WTC11 (cell line): ENCODE results near the gene AIG1. TPM values are rescaled to one million over a fixed set of nuclear protein-coding genes. Genes with fewer than 3 reads are reported as not detected.

Experiments
- ATAC-seq: fragments of 200-7000 bp; cut with Tn5 transposase; 2 replicates; pipeline ENCODE4 v1.10.0; 2021; ENCODE audit warnings: mild to moderate bottlenecking, moderate library complexity
- CTCF ChIA-PET: fragments of 300-600 bp; sonication (Branson Sonifier 250); formaldehyde crosslinking; loops from one replicate; lab custom pipeline; 2021; ENCODE audit warnings: antibody characterized with exemption; lab: Charles Lee
- POLR2A ChIA-PET: fragments of 350-600 bp; sonication (Branson Sonifier 250); formaldehyde crosslinking; loops from one replicate; lab custom pipeline; 2021; ENCODE audit warnings: antibody characterized with exemption; lab: Charles Lee
- DNase-seq: peaks from one replicate; pipeline ENCODE4 v3.0.0; 2021; ENCODE audit warnings: low spot score
- H3K27ac Mint-ChIP-seq: 2 replicates; pipeline ENCODE4 v1.8.0; 2021; ENCODE audit warnings: mixed read lengths
- H3K27me3 Mint-ChIP-seq: 2 replicates; pipeline ENCODE4 v1.8.0; 2021; ENCODE audit warnings: low read depth, mild to moderate bottlenecking, moderate library complexity, mixed read lengths
- H3K36me3 Mint-ChIP-seq: 2 replicates; pipeline ENCODE4 v1.8.0; 2021; ENCODE audit warnings: mixed read lengths
- H3K4me1 Mint-ChIP-seq: 2 replicates; pipeline ENCODE4 v1.8.0; 2022; ENCODE audit warnings: mixed read lengths
- H3K4me3 Mint-ChIP-seq: 2 replicates; pipeline ENCODE4 v1.8.0; 2021; ENCODE audit warnings: mild to moderate bottlenecking, moderate library complexity, mixed read lengths
- H3K9me3 Mint-ChIP-seq: 2 replicates; pipeline ENCODE4 v1.8.0; 2021; ENCODE audit warnings: mixed read lengths
- ATF1 ChIP-seq: sonication (generic); formaldehyde crosslinking; IDR thresholded peaks from 2 replicates; pipeline ENCODE4 v1.8.1; 2023; ENCODE audit warnings: mild to moderate bottlenecking, moderate library complexity, missing genetic modification reagents
- ETV6 ChIP-seq: sonication (generic); formaldehyde crosslinking; IDR thresholded peaks from 2 replicates; pipeline ENCODE4 v1.8.1; 2022; ENCODE audit warnings: mild to moderate bottlenecking, missing genetic modification reagents
- GRHL2 ChIP-seq: fragments of 250-450 bp; sonication (Bioruptor Pico); IDR thresholded peaks from 2 replicates; pipeline ENCODE4 v1.8.0; 2022; ENCODE audit warnings: mild to moderate bottlenecking, moderate library complexity; ENCODE audit not compliant: insufficient replicate concordance, severe bottlenecking
- IRF2 ChIP-seq: sonication (generic); formaldehyde crosslinking; IDR thresholded peaks from 2 replicates; pipeline ENCODE4 v1.8.0; 2022; ENCODE audit warnings: low read depth, missing genetic modification reagents, borderline replicate concordance
- JUN ChIP-seq: sonication (generic); formaldehyde crosslinking; IDR thresholded peaks from 2 replicates; pipeline ENCODE4 v1.8.0; 2023; ENCODE audit warnings: mild to moderate bottlenecking, missing genetic modification reagents
- TCF7 ChIP-seq: sonication (generic); formaldehyde crosslinking; IDR thresholded peaks from 2 replicates; pipeline ENCODE4 v1.8.0; 2022; ENCODE audit warnings: mild to moderate bottlenecking, low read depth, missing genetic modification reagents, moderate library complexity
- TEAD1 ChIP-seq: sonication (generic); formaldehyde crosslinking; IDR thresholded peaks from 2 replicates; pipeline ENCODE4 v1.8.0; 2022; ENCODE audit warnings: mild to moderate bottlenecking, missing genetic modification reagents
- ZNF232 ChIP-seq: sonication (generic); formaldehyde crosslinking; IDR thresholded peaks from 2 replicates; pipeline ENCODE4 v1.8.0; 2022; ENCODE audit warnings: mild to moderate bottlenecking, missing genetic modification reagents
- total RNA-seq: library from RNA; stranded (reverse); gene quantifications from 3 replicates; pipeline ENCODE4 v1.2.3, GENCODE V29; 2021
- TF ChIP-seq, protein P1 (sequence below): fragments of 200-600 bp; IDR thresholded peaks from 2 replicates; pipeline ENCODE4 v1.8.0; 2022; ENCODE audit warnings: antibody characterized with exemption
- TF ChIP-seq, protein P2 (sequence below): fragments of 250-450 bp; sonication (Bioruptor Pico); IDR thresholded peaks from 2 replicates; pipeline ENCODE4 v2.1.2; 2022; ENCODE audit warnings: mild to moderate bottlenecking, moderate library complexity
- TF ChIP-seq, protein P3 (sequence below): fragments of 250-450 bp; sonication (Bioruptor Pico); IDR thresholded peaks from 2 replicates; pipeline ENCODE4 v1.9.0; 2021; ENCODE audit warnings: mild to moderate bottlenecking, borderline replicate concordance
- TF ChIP-seq, protein P4 (sequence below): sonication (generic); formaldehyde crosslinking; IDR thresholded peaks from 2 replicates; pipeline ENCODE4 v1.8.1; 2022; ENCODE audit warnings: mild to moderate bottlenecking, missing genetic modification reagents, moderate library complexity, borderline replicate concordance
- TF ChIP-seq, protein P5 (sequence below): sonication (generic); formaldehyde crosslinking; conservative IDR thresholded peaks from 2 replicates; pipeline ENCODE4 v1.8.1; 2023; ENCODE audit warnings: mild to moderate bottlenecking, low read depth, missing genetic modification reagents, moderate library complexity
- TF ChIP-seq, protein P6 (sequence below): fragments of 250-450 bp; sonication (Bioruptor Pico); IDR thresholded peaks from 2 replicates; pipeline ENCODE4 v1.9.0; 2021; ENCODE audit warnings: mild to moderate bottlenecking
- TF ChIP-seq, protein P7 (sequence below): sonication (generic); formaldehyde crosslinking; IDR thresholded peaks from 2 replicates; pipeline ENCODE4 v1.8.1; 2022; ENCODE audit warnings: missing genetic modification reagents, borderline replicate concordance
- TF ChIP-seq, protein P8 (sequence below): sonication (generic); formaldehyde crosslinking; IDR thresholded peaks from 2 replicates; pipeline ENCODE4 v1.8.0; 2022; ENCODE audit warnings: mild to moderate bottlenecking, missing genetic modification reagents

The AIG1 gene
- total RNA-seq, 1 experiment from 2014 or later = 38.8 TPM

DNA sequence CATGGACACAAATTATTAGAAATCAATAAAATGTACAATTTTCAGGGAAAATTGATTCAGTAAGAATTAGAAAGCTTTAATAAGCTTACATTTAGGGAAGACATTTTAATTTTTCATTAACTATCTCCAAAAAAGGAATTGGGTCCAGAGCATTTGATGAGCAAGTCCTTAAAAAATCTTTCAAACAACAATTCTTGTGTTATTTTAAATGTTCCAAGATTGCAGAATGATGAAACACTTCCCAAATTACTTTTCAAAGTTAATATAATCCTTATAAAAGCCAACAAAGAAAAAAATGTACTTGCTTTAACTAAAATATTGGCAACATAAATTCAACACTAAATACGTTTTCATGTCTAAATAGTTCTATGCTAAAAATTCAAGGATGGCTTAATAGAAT is 287.8 kb downstream of the AIG1 start:
- CTCF ChIA-PET = no interaction called here
- DNase-seq = no peak
- ATAC-seq = no peak
- H3K4me3 Mint-ChIP-seq = no peak overlapping the region
- no peak overlapping the region for H3K27ac Mint-ChIP-seq
- TF ChIP-seq, protein P1, sequence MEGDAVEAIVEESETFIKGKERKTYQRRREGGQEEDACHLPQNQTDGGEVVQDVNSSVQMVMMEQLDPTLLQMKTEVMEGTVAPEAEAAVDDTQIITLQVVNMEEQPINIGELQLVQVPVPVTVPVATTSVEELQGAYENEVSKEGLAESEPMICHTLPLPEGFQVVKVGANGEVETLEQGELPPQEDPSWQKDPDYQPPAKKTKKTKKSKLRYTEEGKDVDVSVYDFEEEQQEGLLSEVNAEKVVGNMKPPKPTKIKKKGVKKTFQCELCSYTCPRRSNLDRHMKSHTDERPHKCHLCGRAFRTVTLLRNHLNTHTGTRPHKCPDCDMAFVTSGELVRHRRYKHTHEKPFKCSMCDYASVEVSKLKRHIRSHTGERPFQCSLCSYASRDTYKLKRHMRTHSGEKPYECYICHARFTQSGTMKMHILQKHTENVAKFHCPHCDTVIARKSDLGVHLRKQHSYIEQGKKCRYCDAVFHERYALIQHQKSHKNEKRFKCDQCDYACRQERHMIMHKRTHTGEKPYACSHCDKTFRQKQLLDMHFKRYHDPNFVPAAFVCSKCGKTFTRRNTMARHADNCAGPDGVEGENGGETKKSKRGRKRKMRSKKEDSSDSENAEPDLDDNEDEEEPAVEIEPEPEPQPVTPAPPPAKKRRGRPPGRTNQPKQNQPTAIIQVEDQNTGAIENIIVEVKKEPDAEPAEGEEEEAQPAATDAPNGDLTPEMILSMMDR = no peak
- TF ChIP-seq, protein P2, sequence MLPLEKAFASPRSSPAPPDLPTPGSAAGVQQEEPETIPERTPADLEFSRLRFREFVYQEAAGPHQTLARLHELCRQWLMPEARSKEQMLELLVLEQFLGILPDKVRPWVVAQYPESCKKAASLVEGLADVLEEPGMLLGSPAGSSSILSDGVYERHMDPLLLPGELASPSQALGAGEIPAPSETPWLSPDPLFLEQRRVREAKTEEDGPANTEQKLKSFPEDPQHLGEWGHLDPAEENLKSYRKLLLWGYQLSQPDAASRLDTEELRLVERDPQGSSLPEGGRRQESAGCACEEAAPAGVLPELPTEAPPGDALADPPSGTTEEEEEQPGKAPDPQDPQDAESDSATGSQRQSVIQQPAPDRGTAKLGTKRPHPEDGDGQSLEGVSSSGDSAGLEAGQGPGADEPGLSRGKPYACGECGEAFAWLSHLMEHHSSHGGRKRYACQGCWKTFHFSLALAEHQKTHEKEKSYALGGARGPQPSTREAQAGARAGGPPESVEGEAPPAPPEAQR (CRISPR knock-in tag) = no peak
- no peak for TF ChIP-seq ZNF232 (CRISPR knock-in tag)
- TF ChIP-seq, protein P3, sequence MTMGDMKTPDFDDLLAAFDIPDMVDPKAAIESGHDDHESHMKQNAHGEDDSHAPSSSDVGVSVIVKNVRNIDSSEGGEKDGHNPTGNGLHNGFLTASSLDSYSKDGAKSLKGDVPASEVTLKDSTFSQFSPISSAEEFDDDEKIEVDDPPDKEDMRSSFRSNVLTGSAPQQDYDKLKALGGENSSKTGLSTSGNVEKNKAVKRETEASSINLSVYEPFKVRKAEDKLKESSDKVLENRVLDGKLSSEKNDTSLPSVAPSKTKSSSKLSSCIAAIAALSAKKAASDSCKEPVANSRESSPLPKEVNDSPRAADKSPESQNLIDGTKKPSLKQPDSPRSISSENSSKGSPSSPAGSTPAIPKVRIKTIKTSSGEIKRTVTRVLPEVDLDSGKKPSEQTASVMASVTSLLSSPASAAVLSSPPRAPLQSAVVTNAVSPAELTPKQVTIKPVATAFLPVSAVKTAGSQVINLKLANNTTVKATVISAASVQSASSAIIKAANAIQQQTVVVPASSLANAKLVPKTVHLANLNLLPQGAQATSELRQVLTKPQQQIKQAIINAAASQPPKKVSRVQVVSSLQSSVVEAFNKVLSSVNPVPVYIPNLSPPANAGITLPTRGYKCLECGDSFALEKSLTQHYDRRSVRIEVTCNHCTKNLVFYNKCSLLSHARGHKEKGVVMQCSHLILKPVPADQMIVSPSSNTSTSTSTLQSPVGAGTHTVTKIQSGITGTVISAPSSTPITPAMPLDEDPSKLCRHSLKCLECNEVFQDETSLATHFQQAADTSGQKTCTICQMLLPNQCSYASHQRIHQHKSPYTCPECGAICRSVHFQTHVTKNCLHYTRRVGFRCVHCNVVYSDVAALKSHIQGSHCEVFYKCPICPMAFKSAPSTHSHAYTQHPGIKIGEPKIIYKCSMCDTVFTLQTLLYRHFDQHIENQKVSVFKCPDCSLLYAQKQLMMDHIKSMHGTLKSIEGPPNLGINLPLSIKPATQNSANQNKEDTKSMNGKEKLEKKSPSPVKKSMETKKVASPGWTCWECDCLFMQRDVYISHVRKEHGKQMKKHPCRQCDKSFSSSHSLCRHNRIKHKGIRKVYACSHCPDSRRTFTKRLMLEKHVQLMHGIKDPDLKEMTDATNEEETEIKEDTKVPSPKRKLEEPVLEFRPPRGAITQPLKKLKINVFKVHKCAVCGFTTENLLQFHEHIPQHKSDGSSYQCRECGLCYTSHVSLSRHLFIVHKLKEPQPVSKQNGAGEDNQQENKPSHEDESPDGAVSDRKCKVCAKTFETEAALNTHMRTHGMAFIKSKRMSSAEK (CRISPR knock-in tag) = no peak
- TF ChIP-seq, all 79 proteins: peak for 0
- no peaks in the 10 kb centered on the region for H3K36me3 Mint-ChIP-seq
- POLR2A ChIA-PET = no interaction called here
- no peaks in the 10 kb centered on the region for H3K4me1 Mint-ChIP-seq
- no peaks in the 10 kb centered on the region for H3K27me3 Mint-ChIP-seq
- peaks cover 13% of the 10 kb centered on the region for H3K9me3 Mint-ChIP-seq

DNA sequence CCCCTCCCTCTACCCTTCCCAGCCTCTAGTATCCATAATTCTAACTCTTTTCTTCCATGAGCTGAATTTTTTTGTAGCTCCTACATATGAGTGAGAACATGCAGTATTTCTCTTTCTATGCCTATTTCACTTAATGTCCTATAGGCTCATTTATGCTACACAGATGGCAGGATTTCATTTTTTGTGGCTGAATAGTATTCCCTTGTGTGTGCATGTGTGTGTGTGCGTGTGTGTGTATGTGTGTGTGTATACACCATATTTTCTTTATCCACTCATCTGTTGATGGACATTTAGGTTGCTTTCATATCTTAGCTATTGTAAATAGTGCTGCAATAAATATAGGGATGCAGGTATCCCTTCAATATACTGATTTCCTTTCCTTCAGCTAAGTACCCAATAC is 288.8 kb downstream of the AIG1 start:
- CTCF ChIA-PET = interaction anchor here (1.1 to 1.2 kb wide), 2 partner anchors 12 to 78 kb away, joined by 4 to 5 read pairs; no protein-coding TSS in a partner anchor
- no peak overlapping the region for H3K27ac Mint-ChIP-seq
- TF ChIP-seq, protein P4, sequence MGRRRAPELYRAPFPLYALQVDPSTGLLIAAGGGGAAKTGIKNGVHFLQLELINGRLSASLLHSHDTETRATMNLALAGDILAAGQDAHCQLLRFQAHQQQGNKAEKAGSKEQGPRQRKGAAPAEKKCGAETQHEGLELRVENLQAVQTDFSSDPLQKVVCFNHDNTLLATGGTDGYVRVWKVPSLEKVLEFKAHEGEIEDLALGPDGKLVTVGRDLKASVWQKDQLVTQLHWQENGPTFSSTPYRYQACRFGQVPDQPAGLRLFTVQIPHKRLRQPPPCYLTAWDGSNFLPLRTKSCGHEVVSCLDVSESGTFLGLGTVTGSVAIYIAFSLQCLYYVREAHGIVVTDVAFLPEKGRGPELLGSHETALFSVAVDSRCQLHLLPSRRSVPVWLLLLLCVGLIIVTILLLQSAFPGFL (CRISPR knock-in tag) = no peak
- no peak for TF ChIP-seq ATF1
- TF ChIP-seq, protein P5, sequence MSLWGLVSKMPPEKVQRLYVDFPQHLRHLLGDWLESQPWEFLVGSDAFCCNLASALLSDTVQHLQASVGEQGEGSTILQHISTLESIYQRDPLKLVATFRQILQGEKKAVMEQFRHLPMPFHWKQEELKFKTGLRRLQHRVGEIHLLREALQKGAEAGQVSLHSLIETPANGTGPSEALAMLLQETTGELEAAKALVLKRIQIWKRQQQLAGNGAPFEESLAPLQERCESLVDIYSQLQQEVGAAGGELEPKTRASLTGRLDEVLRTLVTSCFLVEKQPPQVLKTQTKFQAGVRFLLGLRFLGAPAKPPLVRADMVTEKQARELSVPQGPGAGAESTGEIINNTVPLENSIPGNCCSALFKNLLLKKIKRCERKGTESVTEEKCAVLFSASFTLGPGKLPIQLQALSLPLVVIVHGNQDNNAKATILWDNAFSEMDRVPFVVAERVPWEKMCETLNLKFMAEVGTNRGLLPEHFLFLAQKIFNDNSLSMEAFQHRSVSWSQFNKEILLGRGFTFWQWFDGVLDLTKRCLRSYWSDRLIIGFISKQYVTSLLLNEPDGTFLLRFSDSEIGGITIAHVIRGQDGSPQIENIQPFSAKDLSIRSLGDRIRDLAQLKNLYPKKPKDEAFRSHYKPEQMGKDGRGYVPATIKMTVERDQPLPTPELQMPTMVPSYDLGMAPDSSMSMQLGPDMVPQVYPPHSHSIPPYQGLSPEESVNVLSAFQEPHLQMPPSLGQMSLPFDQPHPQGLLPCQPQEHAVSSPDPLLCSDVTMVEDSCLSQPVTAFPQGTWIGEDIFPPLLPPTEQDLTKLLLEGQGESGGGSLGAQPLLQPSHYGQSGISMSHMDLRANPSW (CRISPR knock-in tag) = no peak
- no peak for TF ChIP-seq JUN (CRISPR knock-in tag)
- TF ChIP-seq TCF7 (CRISPR knock-in tag) = no peak
- TF ChIP-seq GRHL2 (CRISPR knock-in tag) = no peak
- TF ChIP-seq ETV6 = no peak
- TF ChIP-seq, protein P6, sequence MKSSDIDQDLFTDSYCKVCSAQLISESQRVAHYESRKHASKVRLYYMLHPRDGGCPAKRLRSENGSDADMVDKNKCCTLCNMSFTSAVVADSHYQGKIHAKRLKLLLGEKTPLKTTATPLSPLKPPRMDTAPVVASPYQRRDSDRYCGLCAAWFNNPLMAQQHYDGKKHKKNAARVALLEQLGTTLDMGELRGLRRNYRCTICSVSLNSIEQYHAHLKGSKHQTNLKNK = no peak
- TF ChIP-seq TEAD1 (CRISPR knock-in tag) = no peak
- TF ChIP-seq, protein P7, sequence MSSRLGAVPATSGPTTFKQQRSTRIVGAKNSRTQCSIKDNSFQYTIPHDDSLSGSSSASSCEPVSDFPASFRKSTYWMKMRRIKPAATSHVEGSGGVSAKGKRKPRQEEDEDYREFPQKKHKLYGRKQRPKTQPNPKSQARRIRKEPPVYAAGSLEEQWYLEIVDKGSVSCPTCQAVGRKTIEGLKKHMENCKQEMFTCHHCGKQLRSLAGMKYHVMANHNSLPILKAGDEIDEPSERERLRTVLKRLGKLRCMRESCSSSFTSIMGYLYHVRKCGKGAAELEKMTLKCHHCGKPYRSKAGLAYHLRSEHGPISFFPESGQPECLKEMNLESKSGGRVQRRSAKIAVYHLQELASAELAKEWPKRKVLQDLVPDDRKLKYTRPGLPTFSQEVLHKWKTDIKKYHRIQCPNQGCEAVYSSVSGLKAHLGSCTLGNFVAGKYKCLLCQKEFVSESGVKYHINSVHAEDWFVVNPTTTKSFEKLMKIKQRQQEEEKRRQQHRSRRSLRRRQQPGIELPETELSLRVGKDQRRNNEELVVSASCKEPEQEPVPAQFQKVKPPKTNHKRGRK = no peak
- TF ChIP-seq IRF2 (CRISPR knock-in tag) = no peak
- TF ChIP-seq, protein P8, sequence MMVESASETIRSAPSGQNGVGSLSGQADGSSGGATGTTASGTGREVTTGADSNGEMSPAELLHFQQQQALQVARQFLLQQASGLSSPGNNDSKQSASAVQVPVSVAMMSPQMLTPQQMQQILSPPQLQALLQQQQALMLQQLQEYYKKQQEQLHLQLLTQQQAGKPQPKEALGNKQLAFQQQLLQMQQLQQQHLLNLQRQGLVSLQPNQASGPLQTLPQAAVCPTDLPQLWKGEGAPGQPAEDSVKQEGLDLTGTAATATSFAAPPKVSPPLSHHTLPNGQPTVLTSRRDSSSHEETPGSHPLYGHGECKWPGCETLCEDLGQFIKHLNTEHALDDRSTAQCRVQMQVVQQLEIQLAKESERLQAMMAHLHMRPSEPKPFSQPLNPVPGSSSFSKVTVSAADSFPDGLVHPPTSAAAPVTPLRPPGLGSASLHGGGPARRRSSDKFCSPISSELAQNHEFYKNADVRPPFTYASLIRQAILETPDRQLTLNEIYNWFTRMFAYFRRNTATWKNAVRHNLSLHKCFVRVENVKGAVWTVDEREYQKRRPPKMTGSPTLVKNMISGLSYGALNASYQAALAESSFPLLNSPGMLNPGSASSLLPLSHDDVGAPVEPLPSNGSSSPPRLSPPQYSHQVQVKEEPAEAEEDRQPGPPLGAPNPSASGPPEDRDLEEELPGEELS (CRISPR knock-in tag) = no peak

More for the DNA sequence above, 288.8 kb downstream of the AIG1 start:
- Mint-ChIP-seq H3K9me3 (peaks cover 21% of the 10 kb centered on the region), H3K4me1 (no peaks in the 10 kb centered on the region), H3K4me3 (no peak overlapping the region), H3K36me3 (no peaks in the 10 kb centered on the region; the same call in 1 of the 2 replicates), H3K27me3 (no peaks in the 10 kb centered on the region)
- no peak for DNase-seq
- POLR2A ChIA-PET = no interaction called here
- ATAC-seq = no peak
